Mucosa of descending colon (tissue), 3 donors: ENCODE measurements around the gene DCP1A. TPM values are rescaled to one million over a fixed set of nuclear protein-coding genes. Genes with fewer than 3 reads are reported as not detected.
A peak's percentile ranks its signal among the peaks of the same experiment; 100 is the strongest.
"Not testable (repeated sequence)": the region's sequence is repeated elsewhere in the genome, so short reads cannot be mapped to it uniquely, and the experiment has no call there.

ENCODE experiments used
- ATAC-seq: fragments of 200-7000 bp; cut with Tn5 transposase; one replicate; pipeline ENCODE4 v1.9.1; 2020; ENCODE audit warnings: mild to moderate bottlenecking, moderate library complexity
- DNase-seq, 3 donors: peaks; one replicate each; pipeline ENCODE4 v3.0.0-alpha.2; 2020
- H3K36me3 ChIP-seq: fragments of 200-600 bp; one replicate; pipeline ENCODE4 v1.8.0; 2021; ENCODE audit warnings: low read depth, mild to moderate bottlenecking
- H3K4me1 ChIP-seq: fragments of 200-600 bp; one replicate; pipeline ENCODE4 v1.8.0; 2021; ENCODE audit warnings: low read depth, mild to moderate bottlenecking
- H3K4me3 ChIP-seq: fragments of 200-600 bp; one replicate; pipeline ENCODE4 v1.8.0; 2021; ENCODE audit warnings: mild to moderate bottlenecking
- H3K9me3 ChIP-seq: fragments of 200-600 bp; one replicate; pipeline ENCODE4 v1.8.0; 2021; ENCODE audit warnings: mild to moderate bottlenecking
- CTCF ChIP-seq: fragments of 200-600 bp; IDR thresholded peaks from one replicate; pipeline ENCODE4 v1.8.0; 2022; ENCODE audit warnings: antibody characterized with exemption, mild to moderate bottlenecking
- intact Hi-C, 2 donors: fragments of 100-400 bp; cut with DNase I in 1 of 2; cut with micrococcal nuclease in 1 of 2; formaldehyde crosslinking; loops; one replicate each; pipeline versions ENCODE4 v1.11.0 to v1.11.1; 2022; cut with DNase I, micrococcal nuclease
- total RNA-seq, 3 donors: library from RNA; stranded (reverse); fragmentation: NEBNext Ultra II Directional in 2 of 3; extraction: Animal tissue kit (Norgen Biotek cat#: 25700) in 2 of 3; gene quantifications; one replicate each; pipeline versions ENCODE4 v1.2.1 to v1.2.4, GENCODE V29; 2021 to 2023
- donor health status: DM: no; HTN: no; CAD: no; lungs with moderate emphysema.
- donor health status: DM: no; HTN: no; CAD: no.
- donor health status: DM: no; HTN: yes; CAD: no.

The DCP1A gene
- total RNA-seq, 3 donors from 2014 or later, result 20.7 to 28.2 (median 21.3) TPM

DNA sequence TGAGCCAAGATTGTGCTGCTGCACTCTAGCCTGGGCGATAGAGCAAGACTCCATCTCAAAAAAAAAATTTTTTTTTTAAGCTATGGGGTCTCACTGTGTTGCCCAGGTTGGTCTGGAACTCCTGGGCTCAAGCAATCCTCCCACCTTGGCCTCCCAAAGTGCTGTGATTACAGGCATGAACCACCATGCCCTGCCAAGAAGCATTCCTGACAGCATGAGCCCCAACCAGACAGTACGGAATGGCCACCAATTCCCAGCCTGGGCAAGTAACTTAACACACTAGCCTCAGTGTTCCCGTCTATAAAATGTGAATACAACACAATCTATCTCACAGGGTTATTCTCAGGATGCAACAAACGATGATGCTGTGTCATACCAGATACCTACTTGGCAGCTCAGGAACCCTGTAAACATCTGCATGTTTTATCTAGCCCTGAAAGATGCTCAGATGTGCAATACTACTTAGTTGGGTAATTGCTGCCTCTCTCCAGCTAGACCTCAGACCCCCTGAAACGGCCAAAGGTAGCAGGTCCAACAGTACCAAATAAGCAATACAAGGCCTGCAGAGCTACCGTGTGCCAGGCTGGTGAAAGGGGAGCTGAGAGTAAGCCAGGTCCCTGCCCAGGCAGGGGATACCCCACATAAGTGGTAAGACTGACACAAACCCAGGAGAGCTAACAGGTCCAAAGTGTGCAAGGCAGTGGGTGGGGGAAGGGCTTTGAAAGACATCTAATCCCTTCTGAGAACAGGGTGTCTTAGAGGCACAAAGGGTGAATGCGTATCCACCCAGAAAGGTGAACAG, 93.4 kb downstream of the DCP1A start:
- ATAC-seq, result no peak
- H3K4me1 ChIP-seq, result peaks cover 22% of the 10 kb centered on the region
- TF ChIP-seq CTCF, result no peak

DNA sequence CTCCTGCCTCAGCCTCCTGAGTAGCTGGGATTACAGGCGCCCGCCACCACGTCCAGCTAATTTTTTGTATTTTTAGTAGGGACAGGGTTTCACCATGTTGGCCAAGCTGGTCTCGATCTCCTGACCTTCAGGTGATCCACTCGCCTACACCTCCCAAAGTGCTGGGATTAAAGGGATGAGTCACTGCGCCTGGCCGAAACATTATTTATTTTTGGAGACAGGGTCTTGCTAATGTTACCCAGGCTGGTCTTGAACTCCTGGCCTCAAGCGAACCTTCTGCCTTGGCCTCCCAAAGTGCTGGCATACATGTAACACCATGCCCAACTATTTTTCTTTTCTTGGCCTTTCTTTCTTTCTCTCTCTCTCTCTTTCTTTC, 94.4 kb downstream of the DCP1A start:
- intact Hi-C loops, H3K4me3 ChIP-seq, ATAC-seq, DNase-seq, H3K36me3 ChIP-seq, H3K9me3 ChIP-seq: not testable (repeated sequence)
- peaks cover 26% of the 10 kb centered on the region for H3K4me1 ChIP-seq

More for the DNA sequence above, 93.4 kb downstream of the DCP1A start:
- peak in 1 of 3 donors; percentile 41 for DNase-seq
- no peaks in the 10 kb centered on the region for H3K9me3 ChIP-seq
- no peaks in the 10 kb centered on the region for H3K36me3 ChIP-seq
- intact Hi-C loops, result no loop called here
- no peak overlapping the region for H3K4me3 ChIP-seq

- ATAC-seq, result no peak
- H3K9me3 ChIP-seq, result no peaks in the 10 kb centered on the region
- DNase-seq, result no peak
- intact Hi-C loops, result no loop called here
- H3K4me1 ChIP-seq, result peaks cover 26% of the 10 kb centered on the region
- no peak for TF ChIP-seq CTCF
- H3K36me3 ChIP-seq, result no peaks in the 10 kb centered on the region
- H3K4me3 ChIP-seq, result no peak overlapping the region
Measured at GRCh38 chr3:53252096-53252946, 95.0 kb downstream of the DCP1A start.

- H3K4me3 ChIP-seq, result no peak overlapping the region
- ATAC-seq (no peak), DNase-seq (peak in 1 of 3 donors; percentile 42)
- no peak for TF ChIP-seq CTCF
- no peaks in the 10 kb centered on the region for H3K9me3 ChIP-seq
- peaks cover 26% of the 10 kb centered on the region for H3K4me1 ChIP-seq
- intact Hi-C loops, result no loop called here
- no peaks in the 10 kb centered on the region for H3K36me3 ChIP-seq
Measured at GRCh38 chr3:53250881-53251605, 96.3 kb downstream of the DCP1A start.

DNA sequence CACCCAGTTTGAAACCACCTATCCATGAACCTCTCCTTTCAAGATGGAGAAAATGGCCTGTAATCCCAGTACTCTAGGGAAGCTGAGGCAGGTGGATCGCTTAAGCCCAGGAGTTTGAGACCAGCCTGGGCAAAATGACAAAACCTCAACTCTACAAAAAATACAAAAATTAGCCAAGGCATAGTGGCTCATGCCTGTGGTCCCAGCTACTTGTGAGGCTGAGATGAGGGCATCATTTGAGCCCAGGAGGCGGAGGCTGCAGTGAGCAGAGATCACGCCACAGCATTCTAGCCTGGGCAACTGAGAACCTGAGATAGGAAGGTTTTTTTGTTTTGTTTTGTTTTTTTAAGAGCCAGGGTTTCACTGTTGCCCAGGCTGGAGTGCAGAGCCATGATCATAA, 96.9 kb downstream of the DCP1A start:
- H3K4me1 ChIP-seq, result peaks cover 26% of the 10 kb centered on the region
- H3K9me3 ChIP-seq, result no peaks in the 10 kb centered on the region
- intact Hi-C loops, result no loop called here
- no peak for TF ChIP-seq CTCF
- ATAC-seq (no peak), DNase-seq (no peak)
- H3K4me3 ChIP-seq, result no peak overlapping the region
- H3K36me3 ChIP-seq, result no peaks in the 10 kb centered on the region
